GM19099 (cell line): ENCODE measurements around the gene RFX1.

ENCODE experiments used
- POLR2A ChIP-seq: IDR thresholded peaks from 3 replicates; pipeline ENCODE4 v1.6.1; 2011; ENCODE audit warnings: low read depth; ENCODE audit not compliant: insufficient read length; ENCODE audit errors: extremely low read depth

The RFX1 gene

DNA sequence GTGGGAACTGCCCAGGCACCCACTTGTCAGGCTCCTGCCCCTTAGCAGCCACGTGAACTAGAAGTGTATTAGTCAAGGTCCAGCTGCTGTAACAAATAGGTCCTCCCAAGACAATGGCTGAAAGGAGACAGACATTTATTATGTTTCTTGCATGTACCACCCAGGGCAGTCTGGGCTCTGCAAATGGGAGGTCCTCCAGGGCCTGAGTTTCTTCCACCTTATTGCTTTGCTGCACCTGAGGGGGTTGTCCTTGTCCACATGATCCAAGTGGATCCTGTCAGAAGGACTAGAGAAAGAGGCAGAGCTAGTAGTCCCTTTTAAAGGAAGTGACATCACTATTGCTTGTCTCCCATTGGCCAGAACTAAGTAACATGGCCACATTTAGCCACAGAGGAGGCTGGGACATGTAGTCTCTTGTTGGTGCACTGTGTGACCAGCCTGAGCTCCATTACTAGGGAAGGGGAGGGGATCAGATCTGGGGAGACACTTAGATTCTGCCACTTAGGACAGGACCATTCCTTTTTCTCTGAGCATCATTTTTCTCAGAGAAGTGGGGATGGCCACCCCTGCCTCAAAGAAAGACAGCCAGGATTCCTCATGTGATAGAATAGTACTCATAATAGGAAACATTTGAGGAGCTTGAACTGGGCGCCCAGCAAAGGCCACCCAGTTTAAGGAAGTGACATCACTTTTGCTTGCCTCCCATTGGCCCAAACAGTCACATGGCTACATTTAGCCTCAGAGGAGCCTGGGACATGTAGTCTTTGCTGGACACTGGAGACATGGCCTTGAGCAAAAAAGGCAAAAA lies 85.0 kb downstream of the RFX1 start:
- TF ChIP-seq POLR2A = no peak

DNA sequence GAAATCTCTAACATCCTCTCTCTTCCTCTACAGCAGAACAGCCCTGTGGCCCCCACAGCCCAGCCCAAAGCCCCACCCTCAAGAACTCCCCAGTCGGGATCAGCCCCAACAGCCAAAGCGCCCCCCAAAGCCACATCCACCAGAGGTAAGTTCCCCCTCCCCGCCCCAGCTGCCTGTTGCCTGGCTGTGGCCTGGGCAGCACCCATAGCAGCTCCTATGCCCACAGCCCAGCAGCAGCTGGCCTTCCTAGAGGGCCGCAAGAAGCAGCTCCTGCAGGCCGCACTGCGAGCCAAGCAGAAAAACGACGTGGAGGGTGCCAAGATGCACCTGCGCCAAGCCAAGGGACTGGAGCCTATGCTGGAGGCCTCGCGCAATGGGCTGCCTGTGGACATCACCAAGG lies 85.6 kb downstream of the RFX1 start:
- no peak for TF ChIP-seq POLR2A

GRCh38 chr19:13918726-13919411 lies 87.3 kb downstream of the RFX1 start:
- no peak for TF ChIP-seq POLR2A

DNA sequence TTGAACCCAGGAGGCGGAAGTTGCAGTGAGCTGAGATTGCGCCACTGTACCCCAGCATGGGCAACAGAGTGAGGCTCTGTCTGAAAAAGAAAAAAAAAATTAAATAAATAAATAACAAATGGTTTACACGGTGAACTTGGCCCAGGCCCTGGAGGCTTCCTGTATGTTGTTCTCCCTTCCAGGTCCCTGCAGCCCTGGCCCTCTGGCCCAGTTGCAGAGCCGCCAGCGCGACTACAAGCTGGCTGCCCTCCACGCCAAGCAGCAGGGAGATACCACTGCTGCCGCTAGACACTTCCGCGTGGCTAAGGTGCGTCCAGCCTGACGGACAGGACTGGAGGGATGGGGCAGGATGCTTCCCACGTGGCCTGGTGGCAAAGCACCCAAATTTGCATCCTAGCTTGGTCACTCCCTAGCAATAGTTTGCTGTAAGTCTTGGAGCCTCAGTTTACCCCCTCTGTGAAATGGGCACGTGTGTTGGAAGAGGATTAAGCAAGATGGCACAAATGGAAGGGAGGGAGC lies 88.2 kb downstream of the RFX1 start:
- no peak for TF ChIP-seq POLR2A

DNA sequence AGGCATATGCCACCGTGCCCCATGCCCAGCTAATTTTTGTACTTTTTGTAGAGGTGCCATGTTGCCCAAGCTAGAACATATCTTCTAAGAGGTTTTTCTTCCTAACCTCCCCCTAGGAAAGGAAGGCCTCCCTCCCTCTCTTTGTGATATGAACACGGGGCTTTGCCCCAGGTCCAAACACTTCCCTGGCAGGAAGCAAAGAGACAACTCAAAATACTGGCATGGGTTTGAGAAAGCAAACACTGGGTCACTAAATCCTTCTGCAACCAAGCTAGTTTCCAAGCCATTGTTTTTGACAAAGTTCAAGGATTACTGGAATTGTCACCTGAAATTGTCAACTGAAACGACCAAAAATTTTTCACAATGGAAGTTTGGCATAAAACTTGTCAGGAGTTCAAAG lies 91.3 kb downstream of the RFX1 start:
- TF ChIP-seq POLR2A = no peak

GRCh38 chr19:13913352-13913751 lies 92.8 kb downstream of the RFX1 start:
- TF ChIP-seq POLR2A = no peak
